ENCODE data around the gene BRCA1. TPM values are rescaled to one million over a fixed set of nuclear protein-coding genes. Genes with fewer than 3 reads are reported as not detected.

Gene BRCA1
- total RNA-seq, 1 experiment from 2014 or later: 18.1 TPM

- Mint-ChIP-seq H3K4me1 (ENCODE audit: insufficient read depth, unreplicated experiment) (no peaks in the 10 kb centered on the region), H3K27ac (ENCODE audit: low read depth, unreplicated experiment) (no peak overlapping the region), H3K36me3 (ENCODE audit: insufficient read depth, unreplicated experiment) (peaks cover 18% of the 10 kb centered on the region), H3K27me3 (ENCODE audit: insufficient read depth, unreplicated experiment) (no peaks in the 10 kb centered on the region), H3K9me3 (ENCODE audit: unreplicated experiment) (no peaks in the 10 kb centered on the region), H3K4me3 (ENCODE audit: unreplicated experiment) (no peak overlapping the region)
- POLR2A ChIA-PET: interaction anchor here (0.5 kb wide), 1 partner anchor 368 kb away, joined by 3 read pairs; no protein-coding TSS in a partner anchor
- CTCF ChIA-PET: interaction anchor here (0.5 to 0.6 kb wide), 2 partner anchors 166 to 1103 kb away, joined by 3 to 4 read pairs; no protein-coding TSS in a partner anchor
- no peak for DNase-seq (ENCODE audit: unreplicated experiment)
- BruUV-seq (replicated peaks): no TSS peak
- TF ChIP-seq, protein P1, sequence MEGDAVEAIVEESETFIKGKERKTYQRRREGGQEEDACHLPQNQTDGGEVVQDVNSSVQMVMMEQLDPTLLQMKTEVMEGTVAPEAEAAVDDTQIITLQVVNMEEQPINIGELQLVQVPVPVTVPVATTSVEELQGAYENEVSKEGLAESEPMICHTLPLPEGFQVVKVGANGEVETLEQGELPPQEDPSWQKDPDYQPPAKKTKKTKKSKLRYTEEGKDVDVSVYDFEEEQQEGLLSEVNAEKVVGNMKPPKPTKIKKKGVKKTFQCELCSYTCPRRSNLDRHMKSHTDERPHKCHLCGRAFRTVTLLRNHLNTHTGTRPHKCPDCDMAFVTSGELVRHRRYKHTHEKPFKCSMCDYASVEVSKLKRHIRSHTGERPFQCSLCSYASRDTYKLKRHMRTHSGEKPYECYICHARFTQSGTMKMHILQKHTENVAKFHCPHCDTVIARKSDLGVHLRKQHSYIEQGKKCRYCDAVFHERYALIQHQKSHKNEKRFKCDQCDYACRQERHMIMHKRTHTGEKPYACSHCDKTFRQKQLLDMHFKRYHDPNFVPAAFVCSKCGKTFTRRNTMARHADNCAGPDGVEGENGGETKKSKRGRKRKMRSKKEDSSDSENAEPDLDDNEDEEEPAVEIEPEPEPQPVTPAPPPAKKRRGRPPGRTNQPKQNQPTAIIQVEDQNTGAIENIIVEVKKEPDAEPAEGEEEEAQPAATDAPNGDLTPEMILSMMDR (IDR thresholded peaks at IDR 0.05; ENCODE audit: unreplicated experiment): no peak
- intact Hi-C loops (cut with micrococcal nuclease): no loop called here
Measured at GRCh38 chr17:43070872-43071271, 54.3 kb downstream of the BRCA1 start.

DNA sequence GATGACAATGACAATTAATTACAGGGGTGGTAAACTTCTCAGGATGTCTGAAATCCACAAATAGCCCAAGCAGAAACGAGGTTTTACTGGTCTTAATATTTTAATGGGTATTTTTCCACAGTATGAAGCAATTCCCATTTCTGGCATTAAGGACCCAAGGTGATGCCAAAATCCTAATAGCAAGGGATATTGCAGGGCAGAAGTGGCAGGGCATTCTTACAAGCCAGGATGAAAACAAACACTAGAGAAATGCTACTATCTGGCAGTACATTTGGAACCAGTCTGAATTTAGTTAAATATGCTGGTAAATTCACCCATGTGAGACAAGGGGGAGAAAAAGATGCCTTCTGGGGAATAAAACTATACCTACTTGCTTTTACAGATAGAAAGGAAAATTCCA lies 54.9 kb downstream of the BRCA1 start:
- DNase-seq (ENCODE audit: unreplicated experiment): no peak
- TF ChIP-seq, protein P1 (IDR thresholded peaks at IDR 0.05; ENCODE audit: unreplicated experiment): no peak
- Mint-ChIP-seq H3K4me3 (ENCODE audit: unreplicated experiment) (no peak overlapping the region), H3K36me3 (ENCODE audit: insufficient read depth, unreplicated experiment) (peaks cover 24% of the 10 kb centered on the region), H3K27ac (ENCODE audit: low read depth, unreplicated experiment) (no peak overlapping the region), H3K27me3 (ENCODE audit: insufficient read depth, unreplicated experiment) (no peaks in the 10 kb centered on the region), H3K9me3 (ENCODE audit: unreplicated experiment) (no peaks in the 10 kb centered on the region), H3K4me1 (ENCODE audit: insufficient read depth, unreplicated experiment) (no peaks in the 10 kb centered on the region)
- ChIA-PET POLR2A (no interaction called here), CTCF (interaction anchor here (0.6 kb wide), 2 partner anchors 41 to 1103 kb away, joined by 3 to 4 read pairs; no protein-coding TSS in a partner anchor)
- intact Hi-C loops (cut with micrococcal nuclease): no loop called here
- no TSS peak for BruUV-seq (replicated peaks)

GRCh38 chr17:43069368-43069898 lies 55.7 kb downstream of the BRCA1 start:
- Mint-ChIP-seq H3K9me3 (ENCODE audit: unreplicated experiment) (no peaks in the 10 kb centered on the region), H3K4me1 (ENCODE audit: insufficient read depth, unreplicated experiment) (no peaks in the 10 kb centered on the region), H3K27ac (ENCODE audit: low read depth, unreplicated experiment) (no peak overlapping the region), H3K4me3 (ENCODE audit: unreplicated experiment) (no peak overlapping the region), H3K36me3 (ENCODE audit: insufficient read depth, unreplicated experiment) (peaks cover 26% of the 10 kb centered on the region), H3K27me3 (ENCODE audit: insufficient read depth, unreplicated experiment) (no peaks in the 10 kb centered on the region)
- CTCF ChIA-PET: no interaction called here
- POLR2A ChIA-PET: interaction anchor here (1.0 kb wide), 1 partner anchor 12 kb away, joined by 3 read pairs; no protein-coding TSS in a partner anchor
- TF ChIP-seq, protein P1 (IDR thresholded peaks at IDR 0.05; ENCODE audit: unreplicated experiment): no peak
- no TSS peak for BruUV-seq (replicated peaks)
- no peak for DNase-seq (ENCODE audit: unreplicated experiment)
- intact Hi-C loops (cut with micrococcal nuclease): no loop called here

- Mint-ChIP-seq H3K27ac (ENCODE audit: low read depth, unreplicated experiment) (no peak overlapping the region), H3K9me3 (ENCODE audit: unreplicated experiment) (no peaks in the 10 kb centered on the region), H3K4me1 (ENCODE audit: insufficient read depth, unreplicated experiment) (no peaks in the 10 kb centered on the region), H3K27me3 (ENCODE audit: insufficient read depth, unreplicated experiment) (no peaks in the 10 kb centered on the region), H3K36me3 (ENCODE audit: insufficient read depth, unreplicated experiment) (peaks cover 26% of the 10 kb centered on the region), H3K4me3 (ENCODE audit: unreplicated experiment) (no peak overlapping the region)
- POLR2A ChIA-PET: interaction anchor here (1.0 kb wide), 1 partner anchor 13 kb away, joined by 3 read pairs; no protein-coding TSS in a partner anchor
- CTCF ChIA-PET: no interaction called here
- peak; percentile 2 for DNase-seq (ENCODE audit: unreplicated experiment)
- TF ChIP-seq, protein P1 (IDR thresholded peaks at IDR 0.05; ENCODE audit: unreplicated experiment): no peak
- no TSS peak for BruUV-seq (replicated peaks)
- intact Hi-C loops (cut with micrococcal nuclease): no loop called here
Measured at GRCh38 chr17:43068570-43069367, 56.4 kb downstream of the BRCA1 start.

All from MCF 10A (cell line).